Activated T-helper 1 cell treated with anti-CD3 and anti-CD28 coated beads, Interleukin-12 subunit alpha, Interleukin-12 subunit beta, Interleukin-2, Interleukin-4 antibody, amounts not matched to agents 30 ng/mL and 10 ng/mL and 1 ng/mL, durations not matched to agents 14 hours and 24 hours and 36 hours (primary cell): ENCODE results near the gene TRPT1. TPM values are rescaled to one million over a fixed set of nuclear protein-coding genes. Genes with fewer than 3 reads are reported as not detected.
"Not testable (repeated sequence)": the region's sequence is repeated elsewhere in the genome, so short reads cannot be mapped to it uniquely, and the experiment has no call there.

ENCODE experiments used
- DNase-seq: peaks from one replicate; pipeline ENCODE4 v3.0.0; 2021; ENCODE audit warnings: low spot score
- H3K27ac Mint-ChIP-seq: one replicate; pipeline ENCODE4 v1.8.0; 2021; ENCODE audit warnings: mild to moderate bottlenecking, mixed read lengths
- H3K27me3 Mint-ChIP-seq: one replicate; pipeline ENCODE4 v1.8.0; 2022; ENCODE audit warnings: mild to moderate bottlenecking, moderate library complexity, mixed read lengths; ENCODE audit not compliant: insufficient read depth
- H3K36me3 Mint-ChIP-seq: one replicate; pipeline ENCODE4 v1.8.0; 2021; ENCODE audit warnings: low read depth, mixed read lengths
- H3K4me1 Mint-ChIP-seq: one replicate; pipeline ENCODE4 v1.8.0; 2021; ENCODE audit warnings: low read depth, mixed read lengths
- H3K4me3 Mint-ChIP-seq: one replicate; pipeline ENCODE4 v1.8.0; 2021; ENCODE audit warnings: mild to moderate bottlenecking, moderate library complexity, mixed read lengths
- H3K9me3 Mint-ChIP-seq: one replicate; pipeline ENCODE4 v1.8.0; 2021; ENCODE audit warnings: mixed read lengths
- intact Hi-C: fragments of 100-400 bp; cut with micrococcal nuclease; formaldehyde crosslinking; loops from one replicate; pipeline ENCODE4 v1.15.1; 2024
- total RNA-seq: library from RNA; stranded (reverse); gene quantifications from 2 replicates; pipeline ENCODE4 v1.2.3, GENCODE V29; 2022

Gene TRPT1
- total RNA-seq, 1 donor from 2014 or later: 35.5 TPM

DNA sequence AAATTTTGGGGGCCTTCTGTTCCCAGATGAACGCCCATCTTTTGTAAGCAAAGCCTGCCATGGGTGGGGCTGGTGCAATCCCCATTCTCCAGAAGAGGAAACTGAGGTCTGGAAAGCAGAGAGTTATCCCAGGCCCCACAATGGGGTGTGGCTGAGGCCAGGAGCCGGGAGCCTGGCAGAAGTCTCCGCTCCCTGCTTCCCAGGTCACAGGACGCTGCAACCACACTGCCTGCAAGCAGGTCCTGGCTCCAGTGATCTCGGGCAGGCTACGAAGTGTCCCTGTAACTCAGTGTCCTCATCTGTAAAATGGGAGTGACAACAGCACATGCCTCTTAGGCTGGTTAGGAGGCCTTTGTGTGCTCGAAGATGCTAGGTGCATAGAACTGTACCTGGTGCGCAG, 27.1 kb upstream of the TRPT1 start:
- Mint-ChIP-seq H3K4me3 (peak overlapping the region; percentile 26), H3K27me3 (no peaks in the 10 kb centered on the region), H3K4me1 (peaks cover 7% of the 10 kb centered on the region), H3K9me3 (no peaks in the 10 kb centered on the region), H3K27ac (no peak overlapping the region), H3K36me3 (no peaks in the 10 kb centered on the region)
- no peak for DNase-seq
- intact Hi-C loops: loop anchor here (5.0 kb wide), 1 partner anchor 104 kb away; the partner anchor contains the start of gene RPS6KA4

DNA sequence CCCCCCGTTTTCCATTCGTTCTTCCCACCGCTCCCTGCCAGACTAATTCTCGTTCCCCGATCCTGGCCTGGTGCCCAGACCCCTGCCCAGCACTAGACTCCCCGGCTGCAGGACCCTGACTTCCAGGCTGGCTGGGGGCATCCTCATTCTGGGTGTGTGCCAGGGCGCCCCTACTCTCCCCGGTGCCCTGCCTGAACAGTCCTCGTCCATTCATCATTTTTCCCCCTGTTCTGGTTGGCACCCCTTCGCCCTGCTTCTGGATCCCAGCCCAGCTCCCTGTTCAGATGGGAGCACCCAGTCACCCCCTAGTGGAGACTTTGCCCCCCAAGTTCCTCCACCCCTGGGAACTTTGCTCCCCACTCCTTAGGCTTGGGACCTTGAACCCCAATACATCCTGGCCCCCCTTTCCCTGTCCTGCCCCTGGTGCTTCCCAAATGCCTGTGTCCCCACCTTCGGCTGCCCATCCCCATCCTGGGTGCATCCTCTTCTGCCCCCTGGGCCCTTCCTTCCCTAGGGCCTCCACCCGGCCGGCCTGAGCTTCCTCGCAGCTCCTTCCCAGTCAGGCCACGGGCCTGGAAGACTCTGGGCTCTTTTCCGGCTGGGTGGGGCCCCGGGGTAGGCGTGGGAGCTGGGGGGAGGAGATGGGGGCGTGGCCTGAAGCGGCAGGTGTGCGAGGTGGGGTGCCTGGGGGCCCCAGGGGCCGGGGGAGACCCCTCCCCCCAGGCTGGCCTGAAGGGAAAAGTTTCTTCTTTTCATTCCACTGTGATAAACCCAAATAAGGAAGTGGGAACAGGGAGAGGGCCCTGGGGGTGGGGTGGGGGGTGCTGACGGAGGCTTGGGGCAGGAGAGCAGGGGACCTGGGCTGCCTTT, 26.3 kb upstream of the TRPT1 start:
- intact Hi-C loops: loop anchor here (5.0 kb wide), 1 partner anchor 105 kb away; the partner anchor contains the start of gene RPS6KA4
- Mint-ChIP-seq H3K27ac (peak overlapping the region; percentile 66), H3K4me1 (peaks cover 12% of the 10 kb centered on the region), H3K4me3 (peak overlapping the region; percentile 87), H3K9me3 (no peaks in the 10 kb centered on the region), H3K36me3 (no peaks in the 10 kb centered on the region), H3K27me3 (peaks cover 1% of the 10 kb centered on the region)
- no peak for DNase-seq

DNA sequence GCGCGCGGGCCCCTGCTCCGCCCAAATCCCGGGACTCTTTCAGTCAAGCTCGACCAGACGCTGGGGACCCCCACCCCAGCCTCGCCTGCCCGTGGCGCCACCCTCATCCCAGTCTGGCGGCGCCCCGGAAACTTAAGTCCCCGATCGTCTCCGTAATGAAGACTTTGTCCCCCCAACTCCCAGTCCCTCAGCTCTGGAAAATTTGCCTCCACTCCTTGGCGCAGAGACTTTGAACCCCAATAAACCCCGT, 25.7 kb upstream of the TRPT1 start:
- H3K4me1 Mint-ChIP-seq: peaks cover 12% of the 10 kb centered on the region
- DNase-seq: no peak
- H3K9me3 Mint-ChIP-seq: no peaks in the 10 kb centered on the region
- intact Hi-C loops: loop anchor here (1.0 to 5.0 kb wide), 5 partner anchors 10 to 106 kb away; partner anchors contain the start of genes ESRRA, FKBP2, NUDT22 and RPS6KA4
- peak overlapping the region; percentile 66 for H3K27ac Mint-ChIP-seq
- peak overlapping the region; percentile 87 for H3K4me3 Mint-ChIP-seq
- no peaks in the 10 kb centered on the region for H3K36me3 Mint-ChIP-seq
- H3K27me3 Mint-ChIP-seq: peaks cover 1% of the 10 kb centered on the region

DNA sequence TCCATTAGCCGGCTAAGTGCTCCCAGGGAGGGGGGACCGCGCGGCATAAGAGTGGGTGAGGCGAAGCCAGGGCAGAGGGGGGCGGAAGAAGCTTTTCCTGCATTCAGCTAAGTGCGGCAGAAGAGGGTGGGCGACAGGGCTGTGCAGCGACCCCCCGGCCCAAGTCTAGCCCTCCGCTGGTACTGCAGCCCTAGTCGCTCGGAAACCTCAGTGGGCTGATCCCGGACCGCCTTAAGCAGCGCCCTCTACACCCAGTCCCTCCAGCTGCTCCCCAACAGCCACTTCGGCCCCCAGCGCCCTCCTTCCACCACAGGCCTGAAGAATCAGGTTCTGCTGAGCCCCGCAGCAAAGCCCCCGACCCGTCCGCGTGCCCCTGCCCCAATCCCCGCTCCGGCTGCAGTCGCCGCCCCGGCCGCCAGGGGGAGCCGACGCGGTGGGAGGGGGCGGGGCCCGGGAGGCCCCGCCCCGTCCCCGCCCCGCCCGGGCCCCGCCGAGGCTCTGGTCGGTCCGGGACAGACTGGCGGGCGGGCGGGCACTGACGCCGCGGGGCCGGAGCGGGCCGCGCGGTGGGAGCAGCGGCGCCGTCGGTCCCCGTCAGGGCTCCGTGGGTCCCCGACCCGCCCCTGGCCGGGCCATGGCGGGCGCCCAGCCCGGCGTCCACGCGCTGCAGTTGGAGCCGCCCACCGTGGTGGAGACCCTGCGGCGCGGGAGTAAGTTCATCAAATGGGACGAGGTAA, 25.2 kb upstream of the TRPT1 start, which contains the start of gene PLCB3:
PLCB3 (plus strand) TSS at position 515 of the 737 bp plus-strand sequence; CDS start at position 635, 120 bp downstream.
- peak; percentile 62 for DNase-seq

DNA sequence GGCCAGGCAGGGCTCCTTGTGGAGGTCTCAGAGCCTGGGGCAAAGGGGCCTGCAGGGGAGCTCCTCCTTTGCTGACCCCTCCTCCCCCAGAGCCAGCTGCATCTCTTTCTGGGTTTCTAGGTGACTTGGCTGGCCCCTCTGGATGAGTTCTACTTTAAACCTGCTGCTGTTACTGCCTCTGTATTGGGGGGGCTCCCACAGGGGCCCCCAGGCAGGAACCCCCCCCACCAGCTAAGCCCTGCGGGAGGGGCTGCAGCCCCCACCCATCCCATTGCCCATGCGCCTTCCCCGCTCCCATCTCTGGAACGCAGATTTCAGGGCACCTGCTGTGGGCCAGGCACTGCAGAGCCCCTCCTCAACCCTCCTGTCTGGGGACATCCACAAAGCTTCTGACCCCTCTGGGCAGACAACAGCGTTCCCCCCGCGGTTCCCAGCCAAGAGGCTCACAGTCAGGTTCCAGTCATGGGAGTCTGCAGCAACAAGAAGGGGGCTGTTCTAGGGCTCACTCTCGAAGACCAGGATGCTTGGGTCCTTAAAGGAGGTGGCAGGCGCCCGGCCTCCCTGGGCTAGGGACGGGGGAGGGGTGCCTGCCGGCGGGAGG, 24.5 kb upstream of the TRPT1 start:
- peak overlapping the region; percentile 81 for H3K4me3 Mint-ChIP-seq
- H3K9me3 Mint-ChIP-seq: no peaks in the 10 kb centered on the region
- H3K27ac Mint-ChIP-seq: no peak overlapping the region
- peaks cover 12% of the 10 kb centered on the region for H3K4me1 Mint-ChIP-seq
- no peaks in the 10 kb centered on the region for H3K36me3 Mint-ChIP-seq
- intact Hi-C loops: loop anchor here (1.0 to 5.0 kb wide), 5 partner anchors 9 to 107 kb away; partner anchors contain the start of genes ESRRA, FKBP2, NUDT22 and RPS6KA4
- DNase-seq: no peak
- peaks cover 1% of the 10 kb centered on the region for H3K27me3 Mint-ChIP-seq

More for the DNA sequence above, 25.2 kb upstream of the TRPT1 start, which contains the start of gene PLCB3:
- intact Hi-C loops: loop anchor here (1.0 to 5.0 kb wide), 5 partner anchors 10 to 106 kb away; partner anchors contain the start of genes ESRRA, FKBP2, NUDT22 and RPS6KA4
- peak within 1 kb of the TSS; percentile 87 for H3K4me3 Mint-ChIP-seq
- no peaks in the 10 kb centered on the region for H3K9me3 Mint-ChIP-seq
- H3K27ac Mint-ChIP-seq: peak within 1 kb of the TSS; percentile 66
- no peaks in the 10 kb centered on the region for H3K36me3 Mint-ChIP-seq
- H3K4me1 Mint-ChIP-seq: peaks cover 12% of the 10 kb centered on the region
- H3K27me3 Mint-ChIP-seq: peaks cover 1% of the 10 kb centered on the region

DNA sequence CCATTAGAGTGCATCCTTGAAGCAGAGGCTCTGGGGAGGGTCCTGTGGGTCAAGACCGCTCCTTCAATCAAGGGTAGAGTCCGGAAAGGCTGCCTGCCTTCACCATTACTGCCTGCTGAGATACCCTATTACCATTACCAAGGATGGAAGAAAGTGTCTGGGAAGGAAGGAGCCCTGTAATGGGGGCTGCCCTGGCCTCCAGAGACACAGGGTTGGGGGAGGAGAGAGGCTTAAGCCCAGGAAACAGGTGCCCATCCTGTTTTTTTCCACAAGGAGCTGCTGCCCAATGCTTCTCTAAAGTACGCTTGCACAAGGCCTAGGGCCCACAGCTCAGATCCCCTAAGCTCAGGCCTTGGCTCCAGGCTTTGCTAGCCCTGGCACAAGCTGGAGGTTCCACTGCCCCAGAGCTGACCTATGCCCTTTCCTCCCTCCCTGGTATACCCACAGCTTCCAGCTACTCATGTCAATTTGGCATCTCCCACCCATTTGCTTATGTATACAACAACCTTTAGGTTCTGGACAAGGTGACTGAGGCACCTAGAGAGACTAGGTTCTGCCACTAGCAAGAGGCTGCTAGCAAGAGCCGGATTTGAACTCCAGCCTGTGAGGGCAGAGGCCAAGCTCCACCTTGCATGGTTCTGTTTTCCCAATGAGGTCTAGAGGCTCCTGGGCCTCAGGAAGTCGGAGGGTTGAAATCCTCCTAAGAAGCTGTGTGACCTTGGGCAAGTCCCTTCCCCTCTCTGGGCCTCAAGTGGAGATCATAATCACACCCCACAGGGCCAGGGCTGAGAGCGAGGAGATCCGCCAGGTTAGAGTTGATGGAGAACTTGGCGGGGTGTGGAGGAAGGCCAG, 23.8 kb upstream of the TRPT1 start:
- intact Hi-C loops: loop anchor here (5.0 kb wide), 1 partner anchor 108 kb away; the partner anchor contains the start of gene RPS6KA4
- Mint-ChIP-seq H3K4me1 (peaks cover 12% of the 10 kb centered on the region), H3K9me3 (no peaks in the 10 kb centered on the region), H3K36me3 (no peaks in the 10 kb centered on the region), H3K4me3 (peak overlapping the region; percentile 59), H3K27me3 (peaks cover 1% of the 10 kb centered on the region), H3K27ac (no peak overlapping the region)
- no peak for DNase-seq

DNA sequence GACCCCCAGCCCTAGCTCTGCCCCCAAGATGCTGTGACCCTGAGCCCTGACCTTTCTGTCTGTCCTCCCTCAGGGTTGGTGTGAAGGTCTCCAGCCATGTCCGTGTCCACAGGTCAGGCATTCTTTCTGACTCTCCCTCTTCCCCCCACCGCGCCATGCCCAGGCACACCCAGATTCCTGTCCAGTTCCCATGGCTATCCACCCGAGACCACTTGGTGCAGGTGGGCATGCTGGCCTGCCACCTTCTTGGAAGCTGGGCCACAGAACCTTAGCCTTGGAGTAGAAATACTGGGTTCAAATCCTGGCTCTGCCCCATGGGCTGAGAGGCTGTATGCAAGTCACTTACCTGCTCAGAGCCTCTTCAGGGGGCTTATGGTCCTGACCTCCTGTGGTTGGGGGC, 23.1 kb upstream of the TRPT1 start:
- no peak overlapping the region for H3K27ac Mint-ChIP-seq
- no peaks in the 10 kb centered on the region for H3K9me3 Mint-ChIP-seq
- H3K4me3 Mint-ChIP-seq: no peak overlapping the region
- intact Hi-C loops: no loop called here
- no peak for DNase-seq
- peaks cover 12% of the 10 kb centered on the region for H3K4me1 Mint-ChIP-seq
- H3K36me3 Mint-ChIP-seq: no peaks in the 10 kb centered on the region
- H3K27me3 Mint-ChIP-seq: peaks cover 1% of the 10 kb centered on the region

DNA sequence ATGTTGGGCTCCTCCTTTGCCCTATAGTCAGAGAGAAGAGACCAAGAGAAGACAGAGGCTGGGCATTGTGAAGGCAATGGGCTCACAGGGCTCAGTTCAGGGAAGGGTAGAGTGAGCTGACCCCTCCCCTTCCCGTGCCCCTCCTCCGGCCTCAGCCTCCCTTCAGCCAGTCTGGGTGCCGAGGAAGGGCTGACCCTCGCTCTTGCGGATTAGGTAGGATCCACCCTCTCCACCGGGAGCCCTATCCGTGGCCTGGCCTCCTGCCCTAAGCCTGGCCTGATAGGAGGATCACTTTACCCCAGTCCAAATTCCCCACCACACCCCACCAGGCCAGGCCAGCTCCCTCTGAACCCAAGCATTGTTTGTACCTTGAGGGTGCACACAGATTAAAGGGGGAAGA, 22.6 kb upstream of the TRPT1 start:
- Mint-ChIP-seq H3K4me3 (peak overlapping the region; percentile 77), H3K36me3 (no peaks in the 10 kb centered on the region)
- intact Hi-C loops: no loop called here

DNA sequence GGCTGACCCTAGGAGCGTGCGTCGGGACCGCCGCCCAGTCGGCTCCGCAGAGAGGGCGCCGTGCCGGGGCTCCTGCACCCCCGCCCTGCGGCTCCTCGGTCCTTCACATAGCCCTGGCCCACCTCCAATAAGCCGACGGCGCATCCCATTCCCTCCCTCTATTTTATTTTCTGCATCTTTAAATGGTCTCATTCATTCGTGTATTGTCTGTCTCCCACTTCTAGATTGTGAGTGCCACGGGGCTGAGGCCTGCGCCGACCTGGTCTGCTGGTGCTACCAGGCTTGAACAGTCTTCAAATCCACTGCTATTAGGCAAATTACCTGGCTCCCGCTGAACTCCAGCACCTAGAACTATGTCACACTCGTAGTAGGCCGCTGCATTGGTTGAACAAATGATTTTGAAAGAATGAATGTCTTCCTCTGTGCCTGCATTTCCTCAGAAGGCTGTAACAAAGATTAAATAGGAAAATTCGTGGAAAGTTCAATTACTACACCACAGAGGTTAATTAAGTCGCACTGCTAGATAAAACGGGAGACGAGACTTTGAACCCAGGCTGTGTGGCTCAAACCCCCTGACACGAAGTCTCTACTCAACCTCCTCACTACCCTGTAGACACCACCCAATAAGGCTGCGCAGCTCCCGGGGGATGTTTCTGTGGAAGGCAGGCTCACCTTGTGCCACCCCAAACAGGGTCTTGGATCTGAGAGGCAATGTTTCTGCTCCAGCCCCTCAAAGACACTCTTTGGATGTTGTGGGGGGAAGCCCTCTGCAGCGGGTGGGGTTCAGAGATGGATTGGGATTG, 21.9 kb upstream of the TRPT1 start:
- H3K4me1 Mint-ChIP-seq: peaks cover 21% of the 10 kb centered on the region
- H3K27ac Mint-ChIP-seq: peak overlapping the region; percentile 44
- peaks cover 1% of the 10 kb centered on the region for H3K27me3 Mint-ChIP-seq
- no peaks in the 10 kb centered on the region for H3K9me3 Mint-ChIP-seq
- peak overlapping the region; percentile 77 for H3K4me3 Mint-ChIP-seq
- H3K36me3 Mint-ChIP-seq: peaks cover 2% of the 10 kb centered on the region
- DNase-seq: no peak
- intact Hi-C loops: no loop called here

More for the DNA sequence above, 22.6 kb upstream of the TRPT1 start:
- Mint-ChIP-seq H3K4me1 (peaks cover 14% of the 10 kb centered on the region), H3K27ac (no peak overlapping the region), H3K9me3 (no peaks in the 10 kb centered on the region), H3K27me3 (peaks cover 1% of the 10 kb centered on the region)
- DNase-seq: no peak

DNA sequence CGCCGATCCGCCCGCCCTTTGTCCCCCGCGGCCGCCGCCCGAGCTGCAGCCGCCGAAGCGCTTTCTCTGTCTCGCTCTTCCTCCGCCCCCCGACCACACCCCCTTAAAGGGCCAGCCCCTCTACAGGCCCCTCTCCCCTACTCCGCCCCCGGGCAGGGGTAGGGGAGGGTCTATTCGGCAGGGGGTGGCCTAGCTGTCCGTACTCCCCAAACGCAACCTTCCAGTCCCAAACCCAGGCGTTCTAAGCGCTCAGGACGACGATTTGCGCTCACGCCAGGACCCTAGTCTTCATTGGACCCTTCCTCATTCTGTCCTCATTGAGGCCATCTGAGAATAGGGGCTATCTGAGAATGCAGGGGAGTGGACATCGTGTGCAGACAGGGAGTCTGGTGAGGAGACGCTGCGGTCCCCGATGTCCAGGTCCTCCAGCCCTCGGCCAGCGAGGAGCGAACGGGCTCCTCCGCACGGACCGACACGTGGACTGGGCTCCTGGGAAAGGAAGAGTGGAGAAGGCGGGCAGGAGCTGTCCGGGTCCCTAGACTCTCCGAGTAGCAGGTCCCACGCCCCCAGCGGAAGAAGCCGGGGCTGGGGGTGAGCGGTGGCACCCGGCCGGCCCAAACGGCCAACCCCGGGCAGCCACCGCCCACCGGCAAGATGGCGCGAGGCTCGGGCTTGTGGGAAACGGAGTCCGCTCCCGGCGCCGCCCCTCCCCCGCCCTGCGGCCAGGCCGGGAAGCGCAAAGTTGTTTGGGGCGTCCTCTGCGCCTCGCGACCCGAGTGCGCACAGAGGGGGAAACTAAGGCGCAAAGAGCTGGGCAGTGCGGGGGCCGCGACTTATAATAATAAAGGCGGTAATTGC, 21.1 kb upstream of the TRPT1 start, which contains the start of gene PPP1R14B:
PPP1R14B (minus strand) TSS at position 73 of the 858 bp plus-strand sequence. CDS start 270 bp downstream, outside the sequence.
- peak; percentile 79 for DNase-seq
- peaks cover 29% of the 10 kb centered on the region for H3K4me1 Mint-ChIP-seq

DNA sequence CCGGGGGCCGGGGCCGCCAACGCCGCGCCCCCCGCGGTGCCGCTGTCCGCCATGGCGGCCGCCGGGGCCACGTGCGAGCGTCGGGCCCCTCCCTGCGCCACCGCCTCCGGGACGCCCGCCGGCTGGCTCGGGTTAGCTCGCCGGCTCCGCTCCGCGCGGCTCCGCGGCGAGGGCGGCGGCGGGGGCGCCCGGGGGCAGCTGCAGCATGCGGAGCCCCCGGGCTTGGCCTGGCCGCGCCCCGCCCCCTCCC, 20.6 kb upstream of the TRPT1 start:
- intact Hi-C loops: loop anchor here (1.0 kb wide), 4 partner anchors 16 to 59 kb away; partner anchors contain the start of genes DNAJC4 and ESRRA
- H3K36me3 Mint-ChIP-seq, H3K27ac Mint-ChIP-seq: not testable (repeated sequence)

More for the DNA sequence above, 21.1 kb upstream of the TRPT1 start, which contains the start of gene PPP1R14B:
- intact Hi-C loops: loop anchor here (1.0 kb wide), 4 partner anchors 17 to 58 kb away; partner anchors contain the start of genes DNAJC4 and ESRRA
- peaks cover 1% of the 10 kb centered on the region for H3K27me3 Mint-ChIP-seq
- H3K9me3 Mint-ChIP-seq: no peaks in the 10 kb centered on the region
- H3K4me3 Mint-ChIP-seq: peak within 1 kb of the TSS; percentile 94
- H3K36me3 Mint-ChIP-seq: peaks cover 4% of the 10 kb centered on the region
- H3K27ac Mint-ChIP-seq: peak within 1 kb of the TSS; percentile 94

More for the DNA sequence above, 20.6 kb upstream of the TRPT1 start:
- Mint-ChIP-seq H3K4me1 (peaks cover 29% of the 10 kb centered on the region), H3K4me3 (peak overlapping the region; percentile 86)
- H3K9me3 Mint-ChIP-seq, H3K27me3 Mint-ChIP-seq, DNase-seq: not testable (repeated sequence)
